ENCODE results near the gene SLC23A2.
"Not testable (repeated sequence)": the region's sequence is repeated elsewhere in the genome, so short reads cannot be mapped to it uniquely, and the experiment has no call there.

The SLC23A2 gene

GRCh38 chr20:5001174-5002076 is at the start of gene SLC23A2:
Gene SLC23A2 (minus strand): TSS chr20:5001510. CDS start chr20:4932562, 68,948 bp downstream.
- DNase-seq (ENCODE audit: low spot score) = peak; percentile 33

- DNase-seq (ENCODE audit: low spot score) = no peak
These were observed 45.5 kb upstream of the SLC23A2 start for GRCh38 chr20:5046656-5047339.

- DNase-seq (ENCODE audit: low spot score) = no peak
These were observed 44.6 kb upstream of the SLC23A2 start for GRCh38 chr20:5045906-5046305.

GRCh38 chr20:5044075-5044620 is 42.8 kb upstream of the SLC23A2 start:
- no peak for DNase-seq (ENCODE audit: low spot score)

- DNase-seq (ENCODE audit: low spot score) = peak; percentile 66
These were observed 40.1 kb upstream of the SLC23A2 start for GRCh38 chr20:5041433-5041832.

- no peak for DNase-seq (ENCODE audit: low spot score)
These were observed 39.0 kb upstream of the SLC23A2 start for GRCh38 chr20:5040345-5040744.

GRCh38 chr20:5039889-5040288 is 38.6 kb upstream of the SLC23A2 start:
- DNase-seq (ENCODE audit: low spot score) = no peak

- DNase-seq (ENCODE audit: low spot score) = no peak
These were observed 37.9 kb upstream of the SLC23A2 start for GRCh38 chr20:5039255-5039657.

DNA sequence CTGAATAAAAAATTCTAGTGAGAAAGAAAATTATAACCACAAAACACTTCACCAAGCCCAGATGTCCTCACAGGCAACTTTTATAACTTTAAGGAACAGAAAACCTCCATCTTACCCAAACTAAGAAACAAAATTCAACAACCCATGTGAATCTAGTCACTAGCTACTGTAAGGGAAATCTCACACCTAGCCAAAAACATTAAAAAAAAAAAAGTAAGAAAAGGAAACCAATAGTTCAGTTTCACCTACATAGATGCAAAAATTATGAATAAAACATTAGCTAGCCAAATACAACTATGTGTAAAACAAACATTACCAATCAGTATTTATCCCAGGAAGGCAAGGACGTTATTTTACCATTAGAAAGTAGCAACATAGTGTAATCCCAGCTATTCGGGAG is 35.5 kb upstream of the SLC23A2 start:
- no peak for DNase-seq (ENCODE audit: low spot score)

DNA sequence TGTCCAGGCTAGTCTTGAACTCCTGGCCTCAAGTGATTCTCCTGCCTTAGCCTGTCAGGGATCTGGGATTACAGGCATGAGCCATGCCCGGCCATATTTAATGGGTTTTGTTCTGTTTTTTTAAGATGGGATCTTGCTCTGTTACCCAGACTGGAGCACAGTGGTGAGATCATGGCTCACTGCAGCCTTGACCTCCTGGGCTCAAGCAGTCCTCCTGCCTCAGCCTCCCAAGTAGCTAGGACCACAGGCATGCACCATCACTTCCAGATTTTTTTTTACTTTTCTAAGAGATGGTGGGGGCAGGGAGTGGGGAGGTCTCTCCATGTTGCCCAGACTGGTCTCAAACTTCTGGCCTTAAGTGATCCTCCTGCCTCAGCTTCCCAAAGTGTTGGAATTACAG is 34.2 kb upstream of the SLC23A2 start:
- DNase-seq (ENCODE audit: low spot score) = not testable (repeated sequence)

- DNase-seq (ENCODE audit: low spot score) = no peak
These were observed 32.3 kb upstream of the SLC23A2 start for GRCh38 chr20:5033566-5033965.

DNA sequence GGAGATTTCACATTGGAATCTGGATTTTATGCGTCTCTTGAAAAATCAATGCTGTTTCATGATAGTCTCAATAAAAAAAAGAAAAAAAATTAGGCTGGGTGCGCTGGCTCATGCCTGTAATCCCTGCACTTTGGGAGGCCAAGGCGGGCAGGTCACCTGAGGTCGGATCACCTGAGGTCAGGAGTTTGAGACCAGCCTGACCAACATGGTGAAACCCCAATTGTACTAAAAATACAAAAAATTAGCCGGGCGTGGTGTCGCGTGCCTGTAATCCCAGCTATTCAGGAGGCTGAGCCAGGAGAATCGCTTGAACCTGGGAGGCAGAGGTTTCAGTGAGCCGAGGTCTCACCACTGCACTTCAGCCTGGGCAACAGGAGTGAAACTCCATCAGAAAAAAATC is 30.4 kb upstream of the SLC23A2 start:
- DNase-seq (ENCODE audit: low spot score) = not testable (repeated sequence)

GRCh38 chr20:5031206-5031557 is 29.9 kb upstream of the SLC23A2 start:
- DNase-seq (ENCODE audit: low spot score) = no peak

DNA sequence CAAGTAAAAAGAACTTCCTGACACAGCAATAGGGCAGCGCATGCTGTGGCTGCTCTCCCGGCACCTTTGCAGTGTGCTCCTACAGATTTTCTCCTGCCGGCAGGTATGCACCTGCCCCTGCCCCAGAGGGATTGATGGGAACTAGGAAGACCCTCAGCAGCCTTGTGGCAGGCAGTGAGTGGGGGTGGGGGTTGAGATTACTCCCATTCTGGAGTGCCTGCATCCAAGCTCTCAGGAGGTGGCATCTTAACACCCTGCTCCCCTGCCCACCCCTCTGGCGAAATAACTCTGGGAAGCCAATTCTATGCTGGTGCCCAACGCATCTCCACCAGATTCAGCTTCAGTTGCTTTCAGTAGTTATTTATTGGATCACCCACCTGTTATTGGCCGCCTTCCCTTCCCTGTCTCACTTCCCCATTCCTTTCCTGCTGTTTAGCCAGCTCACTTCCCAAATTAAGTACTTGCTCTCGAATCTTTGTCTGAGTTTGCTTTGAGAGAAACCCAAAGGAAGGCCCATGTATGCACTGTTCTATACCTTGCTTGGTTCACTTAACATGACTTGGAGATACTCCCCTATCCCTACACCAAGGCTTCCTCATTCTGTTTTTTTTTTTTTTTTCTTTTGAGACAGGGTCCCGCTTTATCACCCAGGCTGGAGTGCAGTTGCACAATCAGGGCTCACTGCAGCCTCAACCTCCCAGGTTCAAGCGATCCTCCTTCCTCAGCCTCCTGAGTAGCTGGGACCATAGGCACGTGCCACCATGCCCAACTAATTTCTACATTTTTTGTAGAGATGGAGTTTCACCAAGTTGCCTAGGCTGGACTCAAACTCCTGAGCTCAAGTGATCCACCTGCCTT is 29.3 kb upstream of the SLC23A2 start:
- no peak for DNase-seq (ENCODE audit: low spot score)

DNA sequence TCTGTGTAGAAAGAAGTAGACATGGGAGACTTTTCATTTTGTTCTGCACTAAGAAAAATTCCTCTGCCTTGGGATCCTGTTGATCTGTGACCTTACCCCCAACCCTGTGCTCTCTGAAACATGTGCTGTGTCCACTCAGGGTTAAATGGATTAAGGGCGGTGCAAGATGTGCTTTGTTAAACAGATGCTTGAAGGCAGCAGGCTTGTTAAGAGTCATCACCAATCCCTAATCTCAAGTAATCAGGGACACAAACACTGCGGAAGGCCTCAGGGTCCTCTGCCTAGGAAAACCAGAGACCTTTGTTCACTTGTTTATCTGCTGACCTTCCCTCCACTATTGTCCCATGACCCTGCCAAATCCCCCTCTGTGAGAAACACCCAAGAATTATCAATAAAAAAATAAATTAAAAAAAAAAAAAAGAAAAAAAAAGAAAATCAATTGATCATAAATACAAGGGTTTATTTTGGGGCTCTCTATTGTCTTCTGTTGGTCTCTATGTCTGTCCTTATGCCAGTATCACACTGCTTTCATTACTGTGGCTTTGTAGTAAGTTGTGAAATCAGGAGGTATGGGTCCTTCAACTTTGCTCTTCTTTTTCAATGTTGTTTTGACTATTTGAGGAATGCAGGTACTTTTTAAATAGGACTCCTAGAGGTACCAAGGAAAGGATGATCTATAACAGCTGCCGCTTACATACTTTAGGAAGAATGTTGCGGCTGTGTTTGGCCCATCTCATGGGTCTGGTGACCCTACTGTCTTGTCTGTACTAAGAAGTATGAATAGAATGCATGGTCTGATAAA is 27.1 kb upstream of the SLC23A2 start:
- not testable (repeated sequence) for DNase-seq (ENCODE audit: low spot score)

GRCh38 chr20:5024982-5025381 is 23.7 kb upstream of the SLC23A2 start:
- DNase-seq (ENCODE audit: low spot score) = no peak

DNA sequence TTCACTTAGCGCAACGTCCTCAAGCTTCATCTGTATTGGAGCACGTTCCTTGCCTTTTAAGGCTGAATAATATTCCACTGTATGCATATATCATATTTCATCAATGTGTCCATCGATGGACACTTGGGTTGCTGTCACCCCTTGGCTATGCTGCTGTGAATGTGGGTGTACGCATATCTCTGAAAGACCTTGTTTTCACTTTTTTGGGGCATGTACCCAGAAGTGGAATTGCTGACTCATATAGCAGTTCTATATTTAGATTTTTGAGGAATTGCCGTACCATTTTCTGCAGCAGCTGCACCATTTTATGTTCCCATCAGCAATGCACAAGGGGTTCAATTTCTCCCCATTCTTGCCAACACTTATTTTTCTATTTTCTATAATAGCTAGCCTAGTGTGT is 22.8 kb upstream of the SLC23A2 start:
- no peak for DNase-seq (ENCODE audit: low spot score)

DNA sequence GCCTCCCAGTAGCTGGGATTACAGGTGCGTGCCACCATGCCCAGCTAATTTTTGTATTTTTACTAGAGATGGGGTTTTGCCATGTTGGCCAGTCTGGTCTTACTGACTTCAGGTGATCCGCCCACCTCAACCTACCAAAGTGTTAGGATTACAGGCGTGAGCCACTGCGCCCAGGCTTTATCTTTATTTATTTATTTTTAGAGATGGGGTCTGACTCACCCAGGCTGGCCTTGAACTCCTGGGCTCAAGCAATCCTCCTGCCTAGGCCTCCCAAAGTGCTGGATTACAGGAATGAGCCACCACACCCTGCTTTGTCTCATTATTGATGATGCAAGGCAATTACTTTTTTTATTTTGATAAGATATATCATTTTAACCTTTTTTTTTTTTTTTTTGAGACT is 21.9 kb upstream of the SLC23A2 start:
- DNase-seq (ENCODE audit: low spot score) = not testable (repeated sequence)

- DNase-seq (ENCODE audit: low spot score) = no peak
These were observed 19.4 kb upstream of the SLC23A2 start for GRCh38 chr20:5020760-5021159.

DNA sequence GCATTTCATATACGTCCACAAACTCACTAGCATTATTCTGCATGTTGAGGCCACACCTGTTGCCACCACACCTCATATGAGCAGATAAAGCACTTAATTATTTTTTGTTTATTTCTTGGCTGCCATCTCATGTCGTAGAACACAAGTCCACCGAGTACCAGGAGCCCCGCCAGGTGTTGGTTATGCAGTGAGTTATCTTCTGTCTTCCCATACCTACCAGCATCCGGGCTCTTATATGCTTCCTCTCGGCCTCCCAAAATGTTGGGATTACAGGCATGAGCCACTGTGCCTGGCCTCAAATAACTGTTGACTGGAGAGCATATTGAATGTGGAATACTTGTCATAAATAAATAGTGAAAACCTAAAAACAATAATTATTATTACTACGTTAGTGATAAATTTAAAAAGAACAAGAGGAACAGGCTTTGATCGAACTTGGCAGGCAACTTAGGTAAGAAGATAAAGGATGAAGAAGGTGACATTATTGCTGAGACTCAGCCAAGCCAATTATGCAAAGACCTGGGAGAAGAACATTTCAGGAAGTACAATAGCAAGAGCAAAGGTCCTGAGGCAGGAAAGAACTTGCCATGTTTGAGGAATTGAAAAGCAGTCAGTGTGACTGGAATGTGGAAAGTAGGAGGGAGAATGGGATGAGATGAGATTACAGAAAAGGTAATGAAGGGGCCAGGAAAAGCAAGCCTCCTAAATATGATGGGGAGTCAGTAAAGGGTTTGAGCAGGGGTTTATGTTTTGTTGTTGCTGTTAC is 12.6 kb upstream of the SLC23A2 start:
- no peak for DNase-seq (ENCODE audit: low spot score)

DNA sequence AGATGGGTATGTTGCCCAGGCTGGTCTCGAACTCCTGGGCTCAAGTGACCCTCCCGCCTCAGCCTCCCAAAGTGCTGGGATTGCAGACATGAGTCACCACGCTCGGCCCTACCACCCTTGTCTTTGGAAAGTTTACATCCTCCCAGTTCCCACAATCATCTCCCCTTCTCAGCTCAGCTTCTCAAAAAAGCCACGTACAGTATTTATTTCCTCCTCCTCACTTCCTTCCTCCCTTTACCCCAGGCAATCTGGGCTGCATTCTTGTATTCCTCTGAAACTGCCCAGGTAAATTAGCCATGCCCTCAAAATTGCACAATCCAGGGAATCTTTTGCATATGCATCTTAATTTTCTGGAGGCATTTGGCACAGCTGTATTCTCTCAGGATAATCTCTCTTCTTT is 7.4 kb upstream of the SLC23A2 start:
- DNase-seq (ENCODE audit: low spot score) = peak; percentile 39
